AG09309 (cell line): ENCODE measurements around the gene SLC38A5.

Source experiments
- DNase-seq: peaks from one replicate; pipeline ENCODE4 v3.0.0-alpha.2; 2010; ENCODE audit warnings: low read depth
- H3K4me3 ChIP-seq: 2 replicates; pipeline ENCODE4 v1.5.1; 2011; ENCODE audit warnings: mild to moderate bottlenecking, low read depth, low read length, moderate library complexity; ENCODE audit not compliant: control insufficient read depth
- TF ChIP-seq, protein P1 (sequence below): IDR thresholded peaks from 2 replicates; pipeline ENCODE4 v1.5.1; 2011; ENCODE audit warnings: mild to moderate bottlenecking, low read depth, low read length, inconsistent platforms; ENCODE audit not compliant: insufficient read depth, control insufficient read depth; ENCODE audit errors: missing control alignments

Gene SLC38A5

DNA sequence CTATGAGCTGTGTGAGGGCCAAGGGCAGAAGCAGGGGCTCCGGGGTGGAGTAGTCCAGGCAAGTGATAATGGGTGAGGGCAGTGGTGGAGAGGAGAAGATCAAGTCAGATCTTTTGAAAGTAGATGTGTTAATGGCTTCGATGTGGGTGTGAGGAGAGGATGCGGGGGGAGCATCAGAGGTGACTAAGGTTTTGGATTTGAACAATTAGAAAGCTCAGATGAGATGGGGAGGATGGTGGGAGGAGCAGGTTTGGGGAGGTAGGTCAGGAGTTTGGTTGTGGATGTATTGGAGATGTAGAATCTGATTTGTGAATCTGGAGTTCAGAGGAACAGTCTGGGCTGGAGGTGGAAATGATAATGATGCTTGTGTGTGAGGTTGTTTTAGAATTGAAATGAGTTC, 10.5 kb upstream of the SLC38A5 start:
- TF ChIP-seq, protein P1, sequence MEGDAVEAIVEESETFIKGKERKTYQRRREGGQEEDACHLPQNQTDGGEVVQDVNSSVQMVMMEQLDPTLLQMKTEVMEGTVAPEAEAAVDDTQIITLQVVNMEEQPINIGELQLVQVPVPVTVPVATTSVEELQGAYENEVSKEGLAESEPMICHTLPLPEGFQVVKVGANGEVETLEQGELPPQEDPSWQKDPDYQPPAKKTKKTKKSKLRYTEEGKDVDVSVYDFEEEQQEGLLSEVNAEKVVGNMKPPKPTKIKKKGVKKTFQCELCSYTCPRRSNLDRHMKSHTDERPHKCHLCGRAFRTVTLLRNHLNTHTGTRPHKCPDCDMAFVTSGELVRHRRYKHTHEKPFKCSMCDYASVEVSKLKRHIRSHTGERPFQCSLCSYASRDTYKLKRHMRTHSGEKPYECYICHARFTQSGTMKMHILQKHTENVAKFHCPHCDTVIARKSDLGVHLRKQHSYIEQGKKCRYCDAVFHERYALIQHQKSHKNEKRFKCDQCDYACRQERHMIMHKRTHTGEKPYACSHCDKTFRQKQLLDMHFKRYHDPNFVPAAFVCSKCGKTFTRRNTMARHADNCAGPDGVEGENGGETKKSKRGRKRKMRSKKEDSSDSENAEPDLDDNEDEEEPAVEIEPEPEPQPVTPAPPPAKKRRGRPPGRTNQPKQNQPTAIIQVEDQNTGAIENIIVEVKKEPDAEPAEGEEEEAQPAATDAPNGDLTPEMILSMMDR, result no peak
- no peak for DNase-seq
- H3K4me3 ChIP-seq, result no peak overlapping the region

DNA sequence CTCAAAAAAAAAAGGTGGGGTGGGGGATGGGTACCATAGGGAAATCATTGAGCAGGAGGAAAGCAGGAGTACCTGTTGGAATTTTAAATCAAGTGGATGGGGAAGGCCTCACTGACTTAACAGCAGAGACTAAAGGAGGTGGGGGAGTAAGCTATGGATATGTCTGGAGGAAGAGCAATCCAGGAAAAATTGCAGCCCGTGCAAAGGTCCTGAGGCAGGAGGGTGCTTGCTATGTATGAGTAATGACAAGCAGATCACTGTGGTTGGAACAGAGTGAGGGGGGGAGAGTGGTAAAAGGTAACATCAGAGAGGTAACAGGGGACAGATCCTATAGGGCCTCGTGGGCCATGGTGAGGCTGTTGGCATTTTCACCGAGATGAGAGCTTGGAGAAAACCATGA, 10.1 kb upstream of the SLC38A5 start:
- TF ChIP-seq, protein P1, result no peak
- DNase-seq, result no peak
- no peak overlapping the region for H3K4me3 ChIP-seq

DNA sequence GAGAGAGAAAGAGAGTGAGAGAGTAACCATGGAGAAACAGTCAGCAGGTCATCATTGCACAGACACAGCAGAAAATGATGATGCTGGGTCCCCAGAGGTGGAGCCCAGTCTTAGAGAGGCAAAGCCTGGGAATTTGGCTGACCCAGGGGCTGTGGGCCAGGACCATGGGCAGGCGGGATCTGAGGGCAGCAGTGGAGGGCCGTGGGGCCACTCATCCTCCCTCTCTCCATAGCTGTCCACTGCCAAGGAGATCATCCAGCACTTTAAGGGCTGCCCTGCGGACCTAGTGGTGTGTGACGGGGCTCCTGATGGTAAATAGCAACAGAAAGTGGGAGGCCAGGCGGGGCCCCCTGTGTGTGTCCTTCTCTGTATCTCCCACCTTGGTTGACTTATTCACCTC, 8.7 kb upstream of the SLC38A5 start:
- H3K4me3 ChIP-seq, result no peak overlapping the region
- TF ChIP-seq, protein P1, result no peak
- no peak for DNase-seq

DNA sequence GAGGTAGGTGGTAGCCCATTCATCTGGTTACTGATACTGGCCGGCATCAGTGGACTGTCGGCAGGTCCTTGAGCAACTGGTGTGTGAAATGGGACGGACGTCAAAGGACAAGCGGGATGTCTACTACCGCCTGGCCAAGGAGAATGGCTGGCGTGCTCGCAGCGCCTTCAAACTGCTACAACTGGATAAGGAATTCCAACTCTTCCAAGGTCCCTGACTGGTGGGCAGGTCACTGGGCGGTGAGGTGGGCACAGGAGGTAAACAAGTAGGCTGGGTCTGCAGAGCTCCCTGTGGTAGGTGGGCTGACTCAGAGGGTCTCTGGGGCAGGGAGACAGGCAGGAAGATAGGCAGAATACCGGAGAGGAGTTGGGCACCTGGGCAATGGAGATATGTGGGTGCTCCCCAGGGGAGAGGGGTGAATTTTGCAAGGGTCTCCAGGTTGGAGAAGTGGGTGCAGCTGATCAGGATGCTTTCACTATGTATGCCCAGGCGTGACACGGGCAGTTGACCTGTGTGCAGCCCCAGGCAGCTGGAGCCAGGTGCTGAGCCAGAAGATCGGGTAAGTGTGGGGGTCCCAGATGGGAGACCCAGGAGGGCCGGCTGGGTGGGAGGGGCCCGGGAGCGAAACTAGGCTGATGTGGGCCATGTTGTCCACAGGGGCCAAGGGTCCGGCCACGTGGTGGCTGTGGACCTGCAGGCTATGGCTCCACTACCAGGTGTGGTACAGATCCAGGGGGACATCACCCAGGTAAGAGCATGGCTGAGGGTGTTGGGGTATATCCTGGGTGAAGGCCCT, 8.1 kb upstream of the SLC38A5 start:
- TF ChIP-seq, protein P1, result no peak
- DNase-seq, result no peak

DNA sequence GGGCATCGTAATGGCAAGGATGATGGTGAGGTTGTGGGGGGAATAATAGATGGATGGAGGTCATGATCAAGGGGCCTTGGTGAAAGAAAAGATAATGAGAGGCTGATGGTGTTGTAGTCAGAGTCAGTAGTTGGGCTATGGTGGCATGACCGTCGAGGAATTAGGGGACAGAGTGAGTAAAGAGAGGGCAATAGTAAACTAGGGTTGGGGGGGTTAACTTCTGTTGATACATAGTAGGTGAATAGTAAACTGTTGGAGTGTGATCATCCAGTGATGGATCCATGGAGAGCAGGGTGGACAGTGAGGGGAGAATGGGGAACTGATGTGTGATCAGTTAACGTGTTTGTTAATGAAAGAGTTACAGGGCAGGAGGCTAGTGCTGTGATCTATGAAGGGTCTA, 6.9 kb upstream of the SLC38A5 start:
- TF ChIP-seq, protein P1, result no peak
- H3K4me3 ChIP-seq, result peak overlapping the region; percentile 60
- DNase-seq, result no peak

More for the DNA sequence above, 8.1 kb upstream of the SLC38A5 start:
- peak overlapping the region; percentile 60 for H3K4me3 ChIP-seq

DNA sequence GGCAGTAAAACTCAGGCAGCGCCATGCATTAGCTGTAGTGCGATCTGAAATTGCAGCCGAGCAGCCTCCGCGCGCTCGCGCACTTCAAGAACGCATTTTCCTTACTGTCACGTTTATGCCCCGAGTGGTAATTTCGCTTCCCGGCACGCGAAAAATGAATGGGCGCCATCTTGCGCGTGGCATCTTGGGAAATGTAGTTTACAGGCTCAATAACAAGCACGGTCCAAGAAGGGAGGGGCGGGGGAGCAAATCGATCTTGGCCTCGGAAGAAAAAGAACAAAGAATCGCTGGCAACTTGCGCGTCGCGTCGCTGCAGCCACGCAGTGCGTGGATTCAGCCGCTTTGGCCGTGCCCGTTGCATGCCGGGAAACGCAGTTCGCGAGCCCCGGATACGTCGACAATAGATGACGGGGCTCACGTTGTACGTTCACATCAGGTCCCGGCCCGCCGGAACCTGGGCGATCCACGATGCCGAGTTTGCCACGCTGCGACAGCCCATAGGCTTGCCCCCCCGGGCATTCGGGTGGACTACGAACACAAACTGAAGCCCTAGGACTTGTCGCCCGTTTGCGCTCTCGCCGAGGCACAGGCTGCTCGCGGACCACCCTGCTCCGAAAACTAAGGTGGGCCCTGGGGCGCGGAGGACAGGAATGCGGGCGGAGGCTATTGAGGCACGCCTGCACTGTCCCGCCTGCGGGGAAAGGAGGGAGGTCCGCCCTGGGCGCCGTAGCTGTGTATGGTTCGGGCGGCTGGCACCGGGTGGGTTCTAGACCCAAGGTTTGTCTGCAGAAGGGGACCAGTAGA, 5.9 kb upstream of the SLC38A5 start, which contains the start of gene FTSJ1:
Gene FTSJ1, plus strand, starts transcription at position 426 of the 804 bp plus-strand sequence. CDS start 1,849 bp downstream, outside the sequence.
- TF ChIP-seq, protein P1, result no peak
- peak; percentile 71 for DNase-seq
- H3K4me3 ChIP-seq, result peak within 1 kb of the TSS; percentile 60
